ENCODE measurements around the gene SLC2A8.
A peak's percentile ranks its signal among the peaks of the same experiment; 100 is the strongest.

Gene SLC2A8

DNA sequence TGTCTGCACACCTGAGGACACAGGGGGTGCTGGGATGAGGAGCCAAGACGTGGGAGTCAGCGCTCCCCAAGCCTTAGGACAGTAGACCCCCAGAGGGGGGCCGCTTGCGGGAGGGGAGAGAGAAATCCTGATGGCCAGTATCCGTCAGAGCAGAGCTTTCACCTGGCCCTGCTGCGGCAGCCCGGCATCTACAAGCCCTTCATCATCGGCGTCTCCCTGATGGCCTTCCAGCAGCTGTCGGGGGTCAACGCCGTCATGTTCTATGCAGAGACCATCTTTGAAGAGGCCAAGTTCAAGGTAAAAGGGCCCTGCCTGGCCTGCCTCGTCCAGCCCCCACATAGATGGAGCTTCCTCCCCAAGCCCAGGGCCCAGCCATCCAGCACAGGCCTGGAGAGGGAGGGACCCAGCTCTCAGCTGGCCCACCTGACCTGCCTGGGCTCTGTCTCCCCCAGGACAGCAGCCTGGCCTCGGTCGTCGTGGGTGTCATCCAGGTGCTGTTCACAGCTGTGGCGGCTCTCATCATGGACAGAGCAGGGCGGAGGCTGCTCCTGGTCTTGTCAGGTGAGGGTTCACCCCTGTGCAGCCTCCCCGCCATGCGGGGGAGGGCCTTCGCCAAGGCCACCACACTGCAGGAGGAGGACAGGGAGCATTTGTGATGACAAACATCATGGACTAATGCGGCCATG, 6.7 kb downstream of the SLC2A8 start:
- no peak for DNase-seq

DNA sequence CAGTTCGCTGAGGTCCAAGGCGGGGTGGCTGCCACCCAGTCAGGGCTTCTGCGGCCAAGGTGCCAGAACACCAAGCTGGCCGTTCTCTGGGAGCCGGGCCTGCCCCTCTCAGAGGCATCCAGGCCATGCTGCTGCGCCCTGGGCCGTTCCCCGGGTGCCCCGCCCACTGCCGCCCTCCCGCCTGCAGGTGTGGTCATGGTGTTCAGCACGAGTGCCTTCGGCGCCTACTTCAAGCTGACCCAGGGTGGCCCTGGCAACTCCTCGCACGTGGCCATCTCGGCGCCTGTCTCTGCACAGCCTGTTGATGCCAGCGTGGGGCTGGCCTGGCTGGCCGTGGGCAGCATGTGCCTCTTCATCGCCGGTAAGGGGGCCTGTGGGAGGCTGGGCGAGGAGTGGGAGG, 7.7 kb downstream of the SLC2A8 start:
- DNase-seq: no peak

DNA sequence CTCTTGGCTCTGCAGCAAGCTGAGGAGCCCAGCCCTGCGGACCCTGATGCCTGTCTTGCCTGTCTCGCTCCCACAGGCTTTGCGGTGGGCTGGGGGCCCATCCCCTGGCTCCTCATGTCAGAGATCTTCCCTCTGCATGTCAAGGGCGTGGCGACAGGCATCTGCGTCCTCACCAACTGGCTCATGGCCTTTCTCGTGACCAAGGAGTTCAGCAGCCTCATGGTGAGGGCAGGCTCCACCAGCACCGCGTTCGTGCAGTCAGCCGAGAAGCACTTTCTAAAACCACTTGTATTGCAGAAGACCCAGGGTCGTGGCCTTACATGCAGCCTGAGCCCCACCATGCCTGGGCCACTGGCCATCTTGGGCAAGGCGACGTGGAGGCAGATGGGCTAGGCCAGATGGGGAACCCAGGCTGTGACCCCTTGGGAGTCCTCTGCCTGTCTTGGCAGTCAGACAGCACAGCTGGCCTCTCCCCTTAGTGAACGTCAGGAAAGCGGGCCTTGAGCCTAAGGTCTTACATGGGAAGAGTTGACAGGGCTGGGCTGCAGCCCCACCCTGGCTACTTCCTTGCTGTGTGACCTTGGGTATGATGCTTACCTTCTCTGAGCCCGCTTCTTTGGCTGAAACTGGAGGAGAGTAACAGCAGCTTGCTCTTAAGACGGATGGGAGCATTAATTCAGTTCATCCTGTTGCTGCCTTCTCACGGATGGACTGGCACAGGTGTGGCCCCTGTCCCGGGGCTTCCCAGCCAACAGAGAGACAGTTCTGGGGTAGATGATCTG, 8.6 kb downstream of the SLC2A8 start:
- no peak for DNase-seq

DNA sequence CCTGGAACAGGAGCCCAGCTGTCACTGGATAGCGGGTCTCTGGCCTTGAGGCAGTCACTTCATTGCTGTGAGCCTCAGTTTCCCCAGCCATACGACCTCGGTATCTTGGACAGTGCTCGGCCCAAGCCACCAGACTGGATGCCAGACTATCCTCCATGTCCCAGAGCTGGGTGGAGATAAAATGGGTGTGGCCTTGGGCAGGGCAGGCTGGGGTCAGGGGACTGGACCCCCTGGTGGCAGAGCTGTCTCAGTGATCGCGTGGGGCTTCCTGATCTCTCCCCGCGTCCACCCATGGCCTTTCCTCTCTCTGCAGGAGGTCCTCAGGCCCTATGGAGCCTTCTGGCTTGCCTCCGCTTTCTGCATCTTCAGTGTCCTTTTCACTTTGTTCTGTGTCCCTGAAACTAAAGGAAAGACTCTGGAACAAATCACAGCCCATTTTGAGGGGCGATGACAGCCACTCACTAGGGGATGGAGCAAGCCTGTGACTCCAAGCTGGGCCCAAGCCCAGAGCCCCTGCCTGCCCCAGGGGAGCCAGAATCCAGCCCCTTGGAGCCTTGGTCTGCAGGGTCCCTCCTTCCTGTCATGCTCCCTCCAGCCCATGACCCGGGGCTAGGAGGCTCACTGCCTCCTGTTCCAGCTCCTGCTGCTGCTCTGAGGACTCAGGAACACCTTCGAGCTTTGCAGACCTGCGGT, 10.0 kb downstream of the SLC2A8 start:
- no peak for DNase-seq

DNA sequence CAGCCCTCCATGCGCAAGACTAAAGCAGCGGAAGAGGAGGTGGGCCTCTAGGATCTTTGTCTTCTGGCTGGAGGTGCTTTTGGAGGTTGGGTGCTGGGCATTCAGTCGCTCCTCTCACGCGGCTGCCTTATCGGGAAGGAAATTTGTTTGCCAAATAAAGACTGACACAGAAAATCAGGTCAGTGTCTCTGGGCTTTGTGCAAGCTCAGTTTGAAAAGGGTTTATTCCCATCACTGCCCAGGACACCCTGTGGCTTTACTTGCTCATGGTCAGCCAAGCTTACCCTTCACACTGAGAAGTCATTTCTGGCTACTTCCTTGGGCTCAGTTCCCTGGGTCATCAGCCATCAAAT, 10.5 kb downstream of the SLC2A8 start:
- no peak for DNase-seq

DNA sequence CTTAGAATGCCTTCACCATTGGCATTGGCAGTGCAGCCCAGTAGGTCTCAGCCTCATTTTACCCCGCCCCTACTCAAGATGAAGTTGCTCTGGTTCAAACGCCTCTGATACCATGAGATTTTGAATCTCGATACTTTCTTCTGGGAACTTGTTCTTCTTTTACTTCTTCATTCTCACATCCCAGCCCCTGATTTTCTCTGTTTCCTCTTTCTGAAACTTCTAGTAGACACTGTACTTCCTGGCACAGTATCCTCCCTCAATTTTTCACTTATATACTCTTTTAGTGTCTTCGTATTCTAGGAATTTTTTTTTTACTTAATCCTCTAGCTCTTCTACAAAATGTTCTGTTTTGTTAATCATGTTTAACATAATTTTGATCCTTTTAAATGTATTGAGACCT, 14.2 kb downstream of the SLC2A8 start:
- no peak for DNase-seq

DNA sequence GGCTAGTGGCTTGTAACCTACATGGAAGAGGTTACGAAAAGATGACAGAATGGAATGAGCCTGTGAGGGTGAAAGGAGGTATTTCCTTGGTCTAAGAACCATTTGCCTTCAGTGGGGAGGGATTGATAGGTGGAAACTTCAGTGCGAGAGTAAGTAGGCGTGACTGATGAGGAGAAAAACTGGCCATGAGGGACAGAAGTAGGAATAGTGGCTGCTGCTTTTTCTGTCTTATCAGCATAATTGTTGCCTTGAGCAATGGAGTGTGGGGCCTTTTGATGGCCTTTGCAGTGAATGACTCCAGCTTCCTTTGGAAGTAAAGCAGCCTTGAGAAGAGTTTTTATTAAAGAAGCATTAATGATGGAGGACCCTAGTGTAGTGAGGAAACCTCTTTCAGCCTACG, 18.2 kb downstream of the SLC2A8 start:
- DNase-seq: no peak

DNA sequence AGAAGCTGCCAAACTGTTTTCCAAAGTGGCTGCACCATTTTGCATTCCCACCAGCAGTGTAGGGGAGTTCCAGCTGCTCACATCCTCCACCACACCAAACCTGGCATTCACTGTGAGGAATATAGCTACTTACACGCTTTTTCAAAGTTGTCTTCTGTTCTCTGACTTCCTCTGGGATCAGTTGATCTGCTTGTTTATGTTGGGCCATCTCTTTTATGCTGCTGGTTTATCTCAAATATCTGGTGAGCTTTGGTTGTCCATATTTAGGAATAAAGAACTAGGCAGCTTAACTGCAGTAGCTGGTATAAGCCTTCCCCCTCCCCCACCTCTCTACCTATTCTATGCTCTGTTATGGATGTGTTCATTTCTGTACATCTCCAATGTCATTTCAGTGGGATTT, 18.7 kb downstream of the SLC2A8 start:
- no peak for DNase-seq

DNA sequence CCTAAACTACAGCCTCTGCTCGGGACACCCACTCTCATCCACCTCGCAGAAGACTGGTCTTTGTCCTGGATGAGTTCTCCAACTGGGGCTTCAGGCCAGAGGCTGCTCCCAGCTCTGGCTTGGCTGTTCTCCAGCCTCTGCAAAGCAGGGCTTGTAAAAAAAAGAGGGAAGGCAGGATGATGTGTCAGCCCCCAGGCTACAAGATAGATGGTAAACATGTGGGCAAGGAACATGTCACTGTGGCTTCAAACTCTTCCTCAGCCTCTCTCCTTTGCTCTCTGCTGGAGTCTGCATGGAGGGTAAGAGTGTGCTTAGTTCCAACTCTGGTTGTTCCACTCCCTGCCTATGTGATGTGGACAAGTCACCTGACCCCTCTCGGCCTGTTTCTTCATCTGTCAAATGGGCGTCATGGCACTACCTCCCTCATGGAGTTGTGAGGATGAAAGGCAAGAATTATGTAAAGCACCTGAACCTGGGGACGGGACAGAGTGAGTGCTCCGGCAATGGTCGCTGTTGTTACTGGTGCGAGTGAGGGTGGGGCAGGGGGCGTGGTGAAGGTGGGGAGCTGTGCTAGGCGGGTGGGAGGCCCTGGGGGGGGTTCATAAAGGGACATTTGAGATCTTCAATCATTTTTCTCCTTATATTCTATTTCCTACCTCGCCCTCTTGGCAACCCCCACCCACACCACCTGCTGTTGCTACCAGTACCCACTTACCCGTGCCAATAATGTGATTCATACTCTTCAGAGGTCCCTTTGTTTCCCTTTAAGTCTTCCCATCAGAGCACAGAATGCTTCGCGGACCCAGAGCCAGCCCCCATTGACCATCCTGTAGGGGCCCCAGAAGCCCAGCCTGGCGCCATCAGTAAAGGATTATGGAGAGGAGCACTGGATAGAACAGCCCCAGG, 20.4 kb downstream of the SLC2A8 start:
- no peak for DNase-seq

DNA sequence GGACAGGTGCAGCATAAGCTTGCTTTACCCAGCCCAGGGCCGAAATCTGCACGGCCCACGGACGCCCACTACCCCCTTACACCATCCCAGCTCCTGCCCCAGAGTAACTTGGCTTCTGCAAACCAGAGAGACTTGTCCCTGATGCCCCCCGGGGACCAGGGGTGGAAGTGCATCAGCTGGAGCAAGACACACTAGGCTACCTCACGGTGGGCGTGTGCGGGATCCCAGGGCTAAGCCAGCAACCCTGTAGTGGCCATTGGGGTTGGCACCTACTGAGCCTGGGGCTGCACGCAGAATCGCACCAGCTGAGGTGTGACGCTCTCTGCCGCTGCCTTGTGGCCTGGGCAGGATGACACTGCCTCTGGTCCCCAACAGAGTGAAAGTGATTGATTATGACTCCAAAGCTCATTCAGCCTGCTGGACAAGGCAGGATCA, 21.1 kb downstream of the SLC2A8 start:
- no peak for DNase-seq

DNA sequence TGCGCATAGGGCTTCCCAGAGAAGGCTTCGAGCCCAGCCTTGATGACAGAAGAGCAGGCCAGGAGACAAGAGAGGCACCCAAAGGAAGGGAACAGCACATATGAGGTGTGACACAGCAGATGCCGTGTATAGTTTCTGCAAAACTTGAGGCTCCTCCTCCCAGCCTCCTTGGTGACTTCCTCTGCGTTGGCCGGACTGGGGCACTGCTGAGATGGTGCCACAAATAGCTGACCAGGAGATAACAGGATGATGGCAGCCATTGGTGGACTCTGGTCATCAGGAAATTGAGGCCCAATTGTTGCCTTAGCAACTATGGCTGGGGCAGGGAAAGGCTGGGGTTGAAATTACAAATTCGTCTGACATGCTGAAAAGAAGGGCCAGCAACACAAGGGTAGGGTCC, 22.4 kb downstream of the SLC2A8 start:
- no peak for DNase-seq

DNA sequence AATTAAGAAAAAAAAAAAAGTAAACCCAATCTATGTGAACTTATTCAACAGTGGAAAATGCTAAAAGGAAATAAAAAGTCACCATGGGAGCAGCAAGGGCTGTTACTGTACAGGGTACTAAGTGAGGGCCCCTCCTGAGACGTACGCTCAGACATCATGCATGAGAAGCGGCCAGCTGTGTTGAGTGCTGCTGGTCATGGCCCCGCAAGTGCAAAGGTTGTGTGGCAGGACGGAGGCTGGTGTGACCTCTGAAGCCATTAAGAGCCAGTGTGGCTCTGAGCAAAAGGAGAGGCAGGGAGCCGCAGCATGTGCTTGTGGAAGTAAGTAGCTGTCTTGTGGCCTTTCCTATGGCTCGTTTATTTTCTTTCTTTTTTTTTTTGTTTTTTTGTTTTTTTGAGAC, 24.1 kb downstream of the SLC2A8 start:
- DNase-seq: no peak

DNA sequence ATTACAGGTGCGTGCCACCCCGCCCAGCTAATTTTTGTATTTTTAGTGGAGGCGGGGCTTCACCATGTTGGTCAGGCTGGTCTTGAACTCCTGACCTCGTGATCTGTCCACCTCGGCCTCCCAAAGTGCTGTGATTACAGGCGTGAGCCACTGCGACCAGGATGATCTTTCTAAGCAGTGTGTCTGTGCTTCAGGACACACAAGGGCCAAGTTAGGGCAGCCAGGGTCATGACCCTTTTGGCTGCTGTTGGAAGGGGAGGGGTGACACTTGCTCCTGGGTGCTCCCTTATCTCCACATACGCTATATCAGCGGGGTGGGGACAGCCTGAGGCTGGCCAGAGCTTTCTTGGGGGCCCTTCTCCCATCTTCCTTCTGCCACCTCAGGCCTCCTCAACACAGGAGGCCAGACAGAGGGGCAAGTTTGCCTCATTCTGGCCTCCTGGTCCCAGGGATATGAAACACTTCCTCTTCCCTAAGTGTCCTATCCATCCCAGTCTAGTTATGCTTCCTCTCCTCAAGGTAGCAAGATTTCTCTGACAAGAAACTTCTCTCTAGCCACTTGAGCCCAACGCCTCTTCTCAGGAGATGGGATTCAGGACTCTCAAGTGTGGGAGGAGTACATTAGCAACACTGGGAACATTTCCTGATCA, 25.3 kb downstream of the SLC2A8 start:
- no peak for DNase-seq

DNA sequence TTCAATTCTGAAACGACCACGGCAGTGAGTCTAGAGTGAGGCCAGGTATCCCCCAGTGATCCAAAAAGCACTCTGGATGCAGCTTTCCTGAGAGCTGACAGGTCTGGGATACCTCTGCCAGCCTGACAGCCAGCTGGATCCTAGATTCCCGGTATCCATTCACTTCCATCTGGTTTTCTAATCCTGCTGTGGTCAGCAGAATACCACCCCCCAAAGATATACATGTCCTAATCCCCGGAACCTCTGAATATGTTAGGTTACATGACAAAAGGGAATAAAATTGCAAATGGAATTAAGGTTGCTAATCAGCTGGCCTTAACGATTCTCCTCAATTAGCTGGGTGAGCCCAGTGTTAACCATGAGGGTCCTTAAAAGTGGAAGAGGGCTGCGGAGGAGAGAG, 25.8 kb downstream of the SLC2A8 start:
- no peak for DNase-seq

DNA sequence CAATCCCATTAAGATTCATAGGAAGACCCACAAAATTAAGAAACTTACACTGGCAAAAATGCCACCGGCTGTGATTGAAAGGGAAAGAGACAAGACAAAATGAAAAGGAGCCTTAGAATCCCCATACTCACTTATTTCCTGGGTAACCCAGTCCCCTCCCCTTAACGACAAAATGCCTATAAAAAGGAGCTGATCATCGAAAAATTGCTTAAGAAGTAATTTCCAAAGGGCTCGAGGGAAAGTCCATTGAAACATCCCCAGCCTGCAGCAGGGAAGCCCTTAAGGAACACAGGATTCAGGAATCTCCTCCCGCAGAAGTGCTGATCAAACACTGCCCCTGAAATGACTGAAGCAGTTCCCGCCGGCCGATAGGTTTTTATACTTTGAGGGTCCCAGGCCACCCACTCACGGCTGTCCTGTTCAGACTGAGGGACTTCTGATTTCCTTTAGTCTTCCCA, 26.5 kb downstream of the SLC2A8 start:
- no peak for DNase-seq

DNA sequence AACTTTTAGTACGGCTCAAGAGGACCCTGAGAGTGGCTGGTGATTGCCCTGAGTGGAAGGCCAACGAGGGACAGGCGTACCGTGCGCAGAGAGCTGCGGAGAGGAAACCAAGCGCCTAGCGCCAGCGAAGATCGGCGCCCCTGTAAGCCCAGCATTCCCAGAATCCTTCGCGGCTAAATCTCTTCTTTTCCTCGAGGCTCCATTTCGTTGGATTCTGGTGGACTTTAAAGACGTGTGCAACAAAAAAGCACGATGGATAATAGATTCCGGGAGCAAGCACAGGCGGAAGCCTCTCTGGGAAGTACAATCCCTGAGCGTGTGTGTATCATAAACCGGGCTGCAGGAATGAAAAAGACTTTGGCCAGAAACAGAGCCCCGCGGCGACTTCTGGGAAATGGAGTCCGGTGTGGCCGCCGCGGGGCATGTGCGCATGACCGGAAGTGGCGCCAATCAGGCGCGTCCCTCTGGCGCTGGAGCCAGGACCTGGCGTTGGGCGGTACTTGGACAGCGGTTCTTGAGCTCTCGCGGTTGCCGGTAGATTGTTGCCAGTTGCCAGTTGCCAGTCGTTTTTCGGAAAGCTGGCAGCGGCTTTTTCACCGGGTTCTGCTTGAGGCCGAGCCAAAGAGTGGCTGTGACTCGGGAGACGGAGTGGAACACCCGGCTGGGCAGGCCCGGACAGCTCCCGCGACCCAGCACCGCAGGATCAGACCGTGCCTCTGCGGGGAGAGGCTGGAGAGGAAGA, 27.1 kb downstream of the SLC2A8 start, which contains the start of gene ZNF79:
Gene ZNF79, plus strand, starts transcription at position 449 of the 742 bp plus-strand sequence. CDS start 406 bp downstream, outside the sequence.
- peak; percentile 91 for DNase-seq

DNA sequence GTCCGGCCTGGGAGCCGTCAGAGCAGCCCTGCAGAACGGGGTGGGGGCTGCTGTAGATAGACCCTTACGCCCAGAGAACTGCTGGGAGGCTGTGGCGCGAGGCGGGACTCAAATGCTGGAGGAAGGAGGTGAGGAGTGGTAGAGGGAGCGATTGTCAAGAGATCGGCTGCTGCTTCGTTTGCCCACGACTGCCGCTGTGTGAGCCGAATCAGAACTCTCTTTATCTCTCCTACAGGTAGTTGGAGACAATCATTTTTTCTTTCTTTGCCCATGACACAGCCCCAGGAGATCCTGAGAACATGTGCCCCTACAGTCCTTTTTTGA, 27.7 kb downstream of the SLC2A8 start:
- DNase-seq: no peak

DNA sequence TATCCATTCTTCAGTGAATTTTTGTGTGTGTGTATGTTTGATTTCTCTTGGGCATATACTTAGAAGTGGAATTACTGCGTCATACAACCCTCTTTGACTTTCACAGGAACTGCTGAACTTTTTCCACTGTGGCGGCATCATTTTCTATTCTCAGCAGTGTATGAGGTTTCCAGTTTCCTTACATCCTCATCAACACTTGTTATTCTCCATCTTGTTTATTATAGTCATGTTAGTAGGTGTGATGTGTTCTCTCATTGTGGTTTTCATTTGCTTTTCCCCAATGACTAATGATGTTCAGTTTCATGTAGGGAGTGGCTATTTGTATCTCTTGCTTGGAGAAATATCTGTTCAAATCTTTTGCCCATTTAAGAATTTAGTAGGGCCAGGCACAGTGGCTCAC, 29.8 kb downstream of the SLC2A8 start:
- no peak for DNase-seq

DNA sequence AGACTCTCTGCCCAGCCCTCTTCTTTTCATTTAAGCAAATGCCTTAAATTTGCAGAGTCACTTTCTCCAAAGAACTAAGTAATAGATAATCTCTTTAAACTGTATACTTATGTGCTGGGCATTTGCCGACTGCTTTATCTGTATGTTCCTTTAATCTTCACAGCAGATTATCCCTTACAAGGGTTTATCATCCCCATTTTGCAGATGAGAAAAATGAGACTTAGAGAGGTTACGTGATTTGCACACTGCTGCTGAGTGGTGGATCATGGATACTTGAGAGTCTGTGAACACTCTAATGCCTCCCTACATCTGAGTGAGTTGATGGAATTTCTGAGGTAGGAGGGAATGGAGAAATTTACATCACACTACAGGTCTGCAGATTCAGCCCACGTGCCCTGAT, 31.4 kb downstream of the SLC2A8 start:
- no peak for DNase-seq

DNA sequence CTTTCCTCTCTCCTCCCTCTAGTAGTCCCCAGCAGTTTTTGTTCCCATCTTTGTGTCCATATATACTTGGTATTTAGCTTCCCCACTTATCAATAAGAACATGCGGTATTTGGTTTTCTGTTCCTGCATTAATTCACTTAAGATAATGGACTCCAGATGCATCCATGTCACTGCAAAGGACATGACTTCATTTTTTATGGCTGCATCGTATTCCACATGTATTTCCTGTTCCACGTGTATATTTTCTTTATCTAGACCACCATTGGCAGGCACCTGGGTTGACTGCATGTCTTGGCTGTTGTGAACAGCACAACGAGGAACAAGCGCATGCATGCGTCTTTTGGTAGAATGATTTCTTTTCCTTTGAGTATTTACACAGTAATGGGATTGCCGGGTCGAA, 33.4 kb downstream of the SLC2A8 start:
- DNase-seq: no peak

DNA sequence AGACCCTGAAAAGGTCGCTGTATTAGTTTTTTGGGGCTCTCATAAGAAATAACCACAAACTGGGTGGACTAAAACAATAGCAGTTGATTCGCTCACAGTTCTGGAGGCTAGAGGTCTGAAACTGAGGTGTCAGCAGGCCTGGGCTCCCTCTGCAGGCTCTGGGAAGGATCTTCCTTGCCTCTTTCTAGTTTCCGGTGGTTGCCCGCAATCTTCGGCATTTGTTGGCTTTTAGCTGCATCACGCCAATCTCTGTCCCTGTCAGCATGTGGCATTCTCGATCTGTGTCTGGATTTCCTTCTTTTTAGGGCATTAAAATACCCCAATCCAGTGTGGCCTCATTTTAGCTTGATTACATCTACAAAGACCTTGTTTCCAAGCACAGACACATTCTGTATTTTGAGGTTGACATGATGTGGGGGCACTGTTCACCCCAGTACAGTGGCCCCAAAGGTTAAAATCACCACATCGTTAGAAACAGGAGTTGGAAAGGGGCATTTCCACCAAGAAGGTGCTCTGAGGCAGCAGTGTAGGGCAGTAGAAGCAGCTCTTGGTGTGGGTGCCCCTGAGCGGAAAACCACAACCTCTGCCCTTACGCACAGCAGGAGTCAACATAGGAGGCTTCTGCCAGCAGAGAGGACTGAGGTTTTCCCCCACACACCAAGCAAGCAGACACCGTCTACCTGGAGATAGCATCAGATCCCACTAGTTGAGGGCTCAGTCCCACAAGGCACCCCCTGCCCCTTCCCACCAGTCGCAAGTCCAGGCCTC, 40.7 kb downstream of the SLC2A8 start:
- no peak for DNase-seq

Measured in SHP77 treated with DMSO at 0.1 percent for 48 hours (cell line).